K562 (cell line): Measurements from ENCODE around the gene CDKN2C. TPM values are rescaled to one million over a fixed set of nuclear protein-coding genes. Genes with fewer than 3 reads are reported as not detected.

ENCODE experiments used
- DNMT1 ChIP-seq: fragments of 450-650 bp; IDR thresholded peaks from 2 replicates; pipeline ENCODE4 v1.6.1; 2016; ENCODE audit warnings: antibody characterized with exemption, mild to moderate bottlenecking
- HMG20B ChIP-seq: fragments of 250-450 bp; sonication (Bioruptor Pico); IDR thresholded peaks from 2 replicates; pipeline ENCODE4 v1.5.0; 2021; ENCODE audit warnings: mild to moderate bottlenecking
- MTA1 ChIP-seq: fragments of 450-650 bp; IDR thresholded peaks from 2 replicates; pipeline ENCODE4 v1.6.1; 2017; ENCODE audit warnings: borderline replicate concordance
- NEUROD1 ChIP-seq: fragments of 150-350 bp; IDR thresholded peaks from 2 replicates; pipeline ENCODE4 v1.6.1; 2014; ENCODE audit warnings: borderline replicate concordance, low read length, low read depth; ENCODE audit not compliant: partially characterized antibody
- NFIC ChIP-seq: fragments of 450-650 bp; IDR thresholded peaks from 2 replicates; pipeline ENCODE4 v1.6.1; 2017; ENCODE audit warnings: mild to moderate bottlenecking, inconsistent platforms
- PHTF2 ChIP-seq: fragments of 250-450 bp; sonication (Bioruptor Pico); IDR thresholded peaks from 2 replicates; pipeline ENCODE4 v1.5.0; 2021; ENCODE audit warnings: mild to moderate bottlenecking
- RBM17 ChIP-seq: fragments of 200-400 bp; formaldehyde crosslinking; IDR thresholded peaks from 2 replicates; pipeline ENCODE4 v1.6.1; 2017; ENCODE audit warnings: low read depth, mild to moderate bottlenecking, low read length, borderline replicate concordance
- SNIP1 ChIP-seq: fragments of 450-650 bp; IDR thresholded peaks from 2 replicates; pipeline ENCODE4 v1.7.1; 2017; ENCODE audit warnings: low read depth, mild to moderate bottlenecking
- SRSF1 ChIP-seq: fragments of 200-400 bp; formaldehyde crosslinking; IDR thresholded peaks from 2 replicates; pipeline ENCODE4 v1.6.1; 2017; ENCODE audit warnings: mild to moderate bottlenecking, low read depth, low read length, moderate library complexity
- SRSF7 ChIP-seq: fragments of 200-400 bp; formaldehyde crosslinking; optimal IDR thresholded peaks from 2 replicates; pipeline ENCODE3; 2017; ENCODE audit warnings: mild to moderate bottlenecking, low read depth, low read length
- ZBTB17 ChIP-seq: fragments of 450-650 bp; formaldehyde crosslinking; IDR thresholded peaks from 2 replicates; pipeline ENCODE4 v1.4.0; 2020; ENCODE audit warnings: mild to moderate bottlenecking
- ZNF316 ChIP-seq: fragments of 450-650 bp; IDR thresholded peaks from 2 replicates; pipeline ENCODE4 v1.6.1; 2016
- ZNF395 ChIP-seq: fragments of 200-800 bp; sonication (Bioruptor generic); IDR thresholded peaks from 2 replicates; pipeline ENCODE4 v1.6.1; 2017; ENCODE audit warnings: missing genetic modification characterization, missing compliant biosample characterization
- ZNF444 ChIP-seq: fragments of 250-450 bp; sonication (Bioruptor Pico); IDR thresholded peaks from 2 replicates; pipeline ENCODE4 v1.4.0; 2020; ENCODE audit warnings: mild to moderate bottlenecking, moderate library complexity
- polyA plus RNA-seq, 8 experiments: library from polyadenylated mRNA; depleted of rRNA in 4 of 8; stranded (reverse) in 5 of 8; unstranded in 3 of 8; fragments of >200 nt; fragmentation: Nextera tagmentation in 2 of 8; fragmentation: Illumina TruSeq in 1 of 8; extraction: Ambion mirVana in 2 of 8; extraction: Trizol in 1 of 8; gene quantifications; 2 replicates each; pipeline versions ENCODE4 v1.2.1 to v1.2.3, GENCODE V29; 2011 to 2014; ENCODE audit warnings: inconsistent platforms in 1 of 8, missing spikeins in 1 of 8
- total RNA-seq, 7 experiments: library from RNA; depleted of rRNA in 6 of 7; stranded (reverse); fragments of >200 nt in 6 of 7; fragmentation: Illumina TruSeq in 2 of 7; extraction: Trizol in 2 of 7; gene quantifications; 2 replicates each; pipeline versions ENCODE4 v1.2.1 to v1.2.3, GENCODE V29; 2011 to 2021; ENCODE audit warnings: low replicate concordance in 1 of 7
- TF ChIP-seq, protein P1 (sequence below): conservative IDR thresholded peaks from 2 replicates; pipeline ENCODE4 v1.6.1; 2011; ENCODE audit warnings: low read depth, mild to moderate bottlenecking, low read length; ENCODE audit not compliant: control insufficient read depth
- TF ChIP-seq, protein P2 (sequence below): sonication (generic); formaldehyde crosslinking; IDR thresholded peaks from 2 replicates; pipeline ENCODE4 v1.8.0; 2022; ENCODE audit warnings: missing genetic modification reagents, mild to moderate bottlenecking, borderline replicate concordance
- TF ChIP-seq, protein P3 (sequence below): IDR thresholded peaks from 2 replicates; pipeline ENCODE4 v1.6.1; 2011; ENCODE audit not compliant: insufficient read length; ENCODE audit errors: extremely low read depth
- TF ChIP-seq, protein P4 (sequence below): fragments of 250-450 bp; sonication (Bioruptor Pico); IDR thresholded peaks from 2 replicates; pipeline ENCODE4 v1.4.0; 2020; ENCODE audit warnings: mild to moderate bottlenecking, moderate library complexity

Gene CDKN2C
- total and polyA plus RNA-seq, 9 of the 15 experiments (the other 6 are each of a cell fraction or from before 2014, with no cell fraction given) = 11.9 to 74.3 (median 45.9) TPM

DNA sequence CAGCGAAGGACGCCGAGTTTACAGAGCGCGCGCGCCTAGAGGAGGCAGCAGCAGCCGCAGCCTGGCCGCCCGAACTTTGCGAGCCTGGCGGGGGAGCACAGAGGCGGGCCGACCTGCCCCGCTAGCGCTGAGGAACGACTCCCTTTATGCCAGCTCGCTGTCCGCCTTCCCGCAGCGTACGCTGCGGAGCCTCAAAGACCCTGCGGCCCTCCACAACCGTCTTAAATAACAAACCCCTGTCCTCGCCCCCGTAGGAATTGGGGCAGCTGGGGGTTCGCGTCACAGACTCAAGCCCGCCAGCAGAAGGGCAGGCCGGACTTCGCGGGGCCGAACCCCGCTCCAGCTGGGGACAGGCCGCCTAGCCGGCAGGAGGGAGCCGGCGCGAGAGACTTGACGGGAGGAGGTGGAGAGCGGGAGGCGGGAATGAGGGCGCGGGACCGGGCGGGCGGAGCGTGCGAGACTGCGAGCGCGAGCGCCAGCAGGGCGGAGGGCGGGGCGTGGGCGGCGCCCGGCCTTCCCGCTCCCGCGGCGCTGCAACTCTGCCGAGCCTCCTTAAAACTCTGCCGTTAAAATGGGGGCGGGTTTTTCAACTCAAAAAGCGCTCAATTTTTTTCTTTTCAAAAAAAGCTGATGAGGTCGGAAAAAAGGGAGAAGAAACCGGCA lies 1.8 kb upstream of the CDKN2C start (continued):
- TF ChIP-seq, protein P1, sequence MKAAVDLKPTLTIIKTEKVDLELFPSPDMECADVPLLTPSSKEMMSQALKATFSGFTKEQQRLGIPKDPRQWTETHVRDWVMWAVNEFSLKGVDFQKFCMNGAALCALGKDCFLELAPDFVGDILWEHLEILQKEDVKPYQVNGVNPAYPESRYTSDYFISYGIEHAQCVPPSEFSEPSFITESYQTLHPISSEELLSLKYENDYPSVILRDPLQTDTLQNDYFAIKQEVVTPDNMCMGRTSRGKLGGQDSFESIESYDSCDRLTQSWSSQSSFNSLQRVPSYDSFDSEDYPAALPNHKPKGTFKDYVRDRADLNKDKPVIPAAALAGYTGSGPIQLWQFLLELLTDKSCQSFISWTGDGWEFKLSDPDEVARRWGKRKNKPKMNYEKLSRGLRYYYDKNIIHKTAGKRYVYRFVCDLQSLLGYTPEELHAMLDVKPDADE = peak; percentile 62
- TF ChIP-seq SNIP1 (peak; percentile 94), HMG20B (CRISPR knock-in tag) (no peak), NEUROD1 (no peak), ZNF395 (CRISPR knock-in tag) (peak; percentile 92), MTA1 (no peak), SRSF1 (no peak; the same call in 1 of the 2 replicates), NFIC (peak; percentile 41), PHTF2 (no peak), ZNF316 (peak; percentile 92), RBM17 (no peak), ZBTB17 (CRISPR knock-in tag) (peak; percentile 85), SRSF7 (no peak), DNMT1 (no peak), ZNF444 (CRISPR knock-in tag) (no peak)
- TF ChIP-seq, protein P2, sequence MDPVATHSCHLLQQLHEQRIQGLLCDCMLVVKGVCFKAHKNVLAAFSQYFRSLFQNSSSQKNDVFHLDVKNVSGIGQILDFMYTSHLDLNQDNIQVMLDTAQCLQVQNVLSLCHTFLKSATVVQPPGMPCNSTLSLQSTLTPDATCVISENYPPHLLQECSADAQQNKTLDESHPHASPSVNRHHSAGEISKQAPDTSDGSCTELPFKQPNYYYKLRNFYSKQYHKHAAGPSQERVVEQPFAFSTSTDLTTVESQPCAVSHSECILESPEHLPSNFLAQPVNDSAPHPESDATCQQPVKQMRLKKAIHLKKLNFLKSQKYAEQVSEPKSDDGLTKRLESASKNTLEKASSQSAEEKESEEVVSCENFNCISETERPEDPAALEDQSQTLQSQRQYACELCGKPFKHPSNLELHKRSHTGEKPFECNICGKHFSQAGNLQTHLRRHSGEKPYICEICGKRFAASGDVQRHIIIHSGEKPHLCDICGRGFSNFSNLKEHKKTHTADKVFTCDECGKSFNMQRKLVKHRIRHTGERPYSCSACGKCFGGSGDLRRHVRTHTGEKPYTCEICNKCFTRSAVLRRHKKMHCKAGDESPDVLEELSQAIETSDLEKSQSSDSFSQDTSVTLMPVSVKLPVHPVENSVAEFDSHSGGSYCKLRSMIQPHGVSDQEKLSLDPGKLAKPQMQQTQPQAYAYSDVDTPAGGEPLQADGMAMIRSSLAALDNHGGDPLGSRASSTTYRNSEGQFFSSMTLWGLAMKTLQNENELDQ (CRISPR knock-in tag) = no peak
- TF ChIP-seq, protein P3, sequence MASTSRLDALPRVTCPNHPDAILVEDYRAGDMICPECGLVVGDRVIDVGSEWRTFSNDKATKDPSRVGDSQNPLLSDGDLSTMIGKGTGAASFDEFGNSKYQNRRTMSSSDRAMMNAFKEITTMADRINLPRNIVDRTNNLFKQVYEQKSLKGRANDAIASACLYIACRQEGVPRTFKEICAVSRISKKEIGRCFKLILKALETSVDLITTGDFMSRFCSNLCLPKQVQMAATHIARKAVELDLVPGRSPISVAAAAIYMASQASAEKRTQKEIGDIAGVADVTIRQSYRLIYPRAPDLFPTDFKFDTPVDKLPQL = no peak
- TF ChIP-seq, protein P4, sequence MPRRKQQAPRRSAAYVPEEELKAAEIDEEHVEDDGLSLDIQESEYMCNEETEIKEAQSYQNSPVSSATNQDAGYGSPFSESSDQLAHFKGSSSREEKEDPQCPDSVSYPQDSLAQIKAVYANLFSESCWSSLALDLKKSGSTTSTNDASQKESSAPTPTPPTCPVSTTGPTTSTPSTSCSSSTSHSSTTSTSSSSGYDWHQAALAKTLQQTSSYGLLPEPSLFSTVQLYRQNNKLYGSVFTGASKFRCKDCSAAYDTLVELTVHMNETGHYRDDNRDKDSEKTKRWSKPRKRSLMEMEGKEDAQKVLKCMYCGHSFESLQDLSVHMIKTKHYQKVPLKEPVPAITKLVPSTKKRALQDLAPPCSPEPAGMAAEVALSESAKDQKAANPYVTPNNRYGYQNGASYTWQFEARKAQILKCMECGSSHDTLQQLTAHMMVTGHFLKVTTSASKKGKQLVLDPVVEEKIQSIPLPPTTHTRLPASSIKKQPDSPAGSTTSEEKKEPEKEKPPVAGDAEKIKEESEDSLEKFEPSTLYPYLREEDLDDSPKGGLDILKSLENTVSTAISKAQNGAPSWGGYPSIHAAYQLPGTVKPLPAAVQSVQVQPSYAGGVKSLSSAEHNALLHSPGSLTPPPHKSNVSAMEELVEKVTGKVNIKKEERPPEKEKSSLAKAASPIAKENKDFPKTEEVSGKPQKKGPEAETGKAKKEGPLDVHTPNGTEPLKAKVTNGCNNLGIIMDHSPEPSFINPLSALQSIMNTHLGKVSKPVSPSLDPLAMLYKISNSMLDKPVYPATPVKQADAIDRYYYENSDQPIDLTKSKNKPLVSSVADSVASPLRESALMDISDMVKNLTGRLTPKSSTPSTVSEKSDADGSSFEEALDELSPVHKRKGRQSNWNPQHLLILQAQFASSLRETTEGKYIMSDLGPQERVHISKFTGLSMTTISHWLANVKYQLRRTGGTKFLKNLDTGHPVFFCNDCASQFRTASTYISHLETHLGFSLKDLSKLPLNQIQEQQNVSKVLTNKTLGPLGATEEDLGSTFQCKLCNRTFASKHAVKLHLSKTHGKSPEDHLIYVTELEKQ = no peak
